Left ventricle myocardium inferior (tissue), 1 donor: ENCODE data around the gene JPT1. TPM values are rescaled to one million over a fixed set of nuclear protein-coding genes. Genes with fewer than 3 reads are reported as not detected.
"Not testable (repeated sequence)": the region's sequence is repeated elsewhere in the genome, so short reads cannot be mapped to it uniquely, and the experiment has no call there.

Experiments used
- DNase-seq: peaks from one replicate; pipeline ENCODE4 v3.0.0-alpha.2; 2020
- H3K27ac ChIP-seq: fragments of 200-600 bp; replicated peaks from 2 replicates; pipeline ENCODE4 v1.8.0; 2021
- H3K27me3 ChIP-seq: fragments of 200-600 bp; 2 replicates; pipeline ENCODE4 v1.8.0; 2021; ENCODE audit warnings: low read depth
- H3K36me3 ChIP-seq: fragments of 200-600 bp; 2 replicates; pipeline ENCODE4 v1.8.0; 2021
- H3K4me1 ChIP-seq: fragments of 200-600 bp; 2 replicates; pipeline ENCODE4 v1.8.0; 2021
- H3K4me3 ChIP-seq: fragments of 200-600 bp; 2 replicates; pipeline ENCODE4 v1.8.0; 2021; ENCODE audit warnings: mild to moderate bottlenecking, moderate library complexity
- H3K9me3 ChIP-seq: fragments of 200-600 bp; replicated peaks from 2 replicates; pipeline ENCODE4 v1.8.0; 2021
- CTCF ChIP-seq: fragments of 200-600 bp; IDR thresholded peaks from 2 replicates; pipeline ENCODE4 v1.8.0; 2021; ENCODE audit warnings: antibody characterized with exemption, mild to moderate bottlenecking, borderline replicate concordance
- intact Hi-C: fragments of 100-400 bp; cut with micrococcal nuclease; formaldehyde crosslinking; loops from one replicate; pipeline ENCODE4 v1.11.0; 2022
- total RNA-seq: library from RNA; stranded (reverse); fragmentation: NEBNext Ultra II Directional; extraction: Animal tissue kit (Norgen Biotek cat#: 25700); gene quantifications from one replicate; pipeline ENCODE4 v1.2.1, GENCODE V29; 2021
- donor health status: DM: no; HTN: yes; CAD: no; lungs with severe emphysema.

JPT1 gene
- total RNA-seq, 1 donor from 2014 or later, result 13.8 TPM

DNA sequence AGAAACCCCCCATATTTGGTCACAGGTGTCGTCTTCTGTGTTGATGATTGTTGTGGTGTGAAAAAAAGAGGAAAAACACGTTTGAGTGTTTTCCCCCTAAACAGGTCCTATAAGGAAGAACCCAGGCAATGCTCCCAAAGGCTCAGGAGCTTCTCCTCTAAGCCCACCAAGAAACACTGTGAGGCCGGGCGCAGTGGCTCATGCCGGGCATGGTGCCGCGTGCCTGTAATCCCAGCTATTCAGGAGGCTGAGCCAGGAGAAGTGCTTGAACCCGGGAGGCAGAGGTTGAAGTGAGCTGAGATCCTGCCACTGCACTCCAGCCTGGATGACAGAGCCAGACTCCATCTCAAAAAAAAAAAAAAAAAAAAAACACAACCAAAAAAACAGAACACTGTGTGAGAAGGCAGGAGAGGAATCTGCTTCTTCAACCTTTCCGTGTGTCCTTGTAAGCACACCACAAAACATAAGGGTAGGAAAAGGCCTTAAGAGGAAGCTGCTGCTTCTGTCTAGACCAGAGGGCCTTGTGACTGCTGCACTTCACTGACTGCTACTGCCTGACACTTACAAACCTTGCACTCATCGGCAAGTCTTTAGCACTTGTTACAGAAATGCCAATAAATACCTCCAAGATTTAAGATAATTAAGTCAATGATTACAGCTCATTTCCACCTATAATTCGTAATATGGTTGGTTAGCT, 9.3 kb downstream of the JPT1 start:
- H3K36me3 ChIP-seq, result peaks cover 19% of the 10 kb centered on the region
- TF ChIP-seq CTCF, result no peak
- H3K4me1 ChIP-seq, result no peaks in the 10 kb centered on the region
- no peak for DNase-seq
- intact Hi-C loops, result no loop called here
- no peaks in the 10 kb centered on the region for H3K27me3 ChIP-seq
- H3K4me3 ChIP-seq, result no peak overlapping the region
- no peaks in the 10 kb centered on the region for H3K9me3 ChIP-seq
- H3K27ac ChIP-seq, result no peak overlapping the region

- intact Hi-C loops, result no loop called here
- no peak overlapping the region for H3K27ac ChIP-seq
- DNase-seq, result no peak
- no peak for TF ChIP-seq CTCF
- H3K27me3 ChIP-seq, result no peaks in the 10 kb centered on the region
- no peaks in the 10 kb centered on the region for H3K9me3 ChIP-seq
- H3K36me3 ChIP-seq, result peaks cover 18% of the 10 kb centered on the region
- no peak overlapping the region for H3K4me3 ChIP-seq
- no peaks in the 10 kb centered on the region for H3K4me1 ChIP-seq
Measured at GRCh38 chr17:75142236-75142971, 11.9 kb downstream of the JPT1 start.

DNA sequence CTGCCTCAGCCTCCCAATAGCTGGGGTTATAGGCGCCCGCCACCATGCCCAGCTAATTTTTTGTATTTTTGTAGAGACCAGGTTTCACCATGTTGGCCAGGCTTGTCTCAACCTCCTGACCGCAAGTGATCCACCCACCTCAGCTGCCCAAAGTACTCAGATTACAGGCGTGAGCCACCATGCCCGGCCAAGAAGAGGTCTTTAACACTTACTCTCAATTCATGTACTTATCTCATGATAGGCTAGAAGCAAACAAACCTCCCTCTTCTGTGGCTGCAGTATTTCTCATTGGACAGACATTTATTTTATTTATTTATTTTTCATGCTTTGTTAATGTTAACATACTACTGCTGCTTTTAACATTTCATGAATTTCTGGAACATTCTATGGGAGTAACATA, 15.8 kb downstream of the JPT1 start:
- intact Hi-C loops, result no loop called here
- no peak for TF ChIP-seq CTCF
- Histone ChIP-seq H3K4me1 (no peaks in the 10 kb centered on the region), H3K36me3 (no peaks in the 10 kb centered on the region), H3K27me3 (no peaks in the 10 kb centered on the region), H3K27ac (no peak overlapping the region), H3K9me3 (no peaks in the 10 kb centered on the region), H3K4me3 (no peak overlapping the region)
- no peak for DNase-seq

DNA sequence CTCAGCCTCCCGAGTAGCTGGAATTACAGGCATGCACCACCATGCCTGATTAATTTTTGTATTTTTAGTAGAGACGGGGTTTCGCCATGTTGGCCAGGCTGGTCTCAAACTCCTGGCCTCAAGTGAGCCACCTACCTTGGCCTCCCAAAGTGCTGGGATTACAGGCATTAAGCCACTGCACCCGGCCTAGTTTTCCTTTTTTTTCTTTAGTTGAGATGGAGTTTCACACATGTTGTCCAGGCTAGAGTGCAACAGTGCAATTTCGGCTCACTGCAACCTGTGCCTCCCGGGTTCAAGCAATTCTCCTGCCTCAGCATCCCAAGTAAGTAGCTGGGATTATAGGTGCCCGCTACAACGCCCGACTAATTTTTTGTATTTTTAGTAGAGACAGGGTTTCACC, 16.6 kb downstream of the JPT1 start:
- H3K36me3 ChIP-seq, H3K27me3 ChIP-seq, H3K4me1 ChIP-seq, H3K27ac ChIP-seq, H3K4me3 ChIP-seq, H3K9me3 ChIP-seq, DNase-seq, intact Hi-C loops: not testable (repeated sequence)

GRCh38 chr17:75135946-75136345, 18.4 kb downstream of the JPT1 start:
- H3K27me3 ChIP-seq, result no peaks in the 10 kb centered on the region

More at GRCh38 chr17:75135946-75136345, 18.4 kb downstream of the JPT1 start:
- intact Hi-C loops, result no loop called here
- TF ChIP-seq CTCF, result no peak
- Histone ChIP-seq H3K4me1 (peaks cover 14% of the 10 kb centered on the region), H3K36me3 (no peaks in the 10 kb centered on the region), H3K9me3 (no peaks in the 10 kb centered on the region), H3K27ac (no peak overlapping the region), H3K4me3 (no peak overlapping the region)
- no peak for DNase-seq
